ENCODE data around the gene ABCA13.

- no peak for TF ChIP-seq TAF1 (IDR thresholded peaks at IDR 0.05; ENCODE audit: borderline replicate concordance, insufficient read depth, low read length)
- TF ChIP-seq POLR2AphosphoS5 (IDR thresholded peaks at IDR 0.05; ENCODE audit: low read depth, low read length): no peak
- TF ChIP-seq REST (IDR thresholded peaks at IDR 0.05; ENCODE audit: insufficient read depth in 1 of 2, low read depth in 2 of 2, low read length in 2 of 2): no peak
These were observed 423.1 kb downstream of the ABCA13 start for GRCh38 chr7:48594349-48594748.
